T47D (cell line): ENCODE data around the gene ITIH1.

Source experiments
- DNase-seq, 2 experiments: peaks; one replicate each; pipeline versions ENCODE4 v3.0.0 to v3.0.0-alpha.2; 2011 to 2012; ENCODE audit warnings: low read depth in 1 of 2, low spot score in 1 of 2
- JUND ChIP-seq: IDR thresholded peaks from 2 replicates; pipeline ENCODE4 v1.6.1; 2012; ENCODE audit warnings: low read depth
- in situ Hi-C: cut with HindIII; loops from 2 replicates; pipeline ENCODE4 v1.10.0; 2016; ENCODE audit warnings: low sequenced_read_pairs, low pct_unique_long_range_greater_than_20kb

ITIH1 gene

GRCh38 chr3:52779011-52779836 is 1.8 kb downstream of the ITIH1 start:
- DNase-seq, result no peak
- TF ChIP-seq JUND, result no peak
- in situ Hi-C loops, result no loop called here

DNA sequence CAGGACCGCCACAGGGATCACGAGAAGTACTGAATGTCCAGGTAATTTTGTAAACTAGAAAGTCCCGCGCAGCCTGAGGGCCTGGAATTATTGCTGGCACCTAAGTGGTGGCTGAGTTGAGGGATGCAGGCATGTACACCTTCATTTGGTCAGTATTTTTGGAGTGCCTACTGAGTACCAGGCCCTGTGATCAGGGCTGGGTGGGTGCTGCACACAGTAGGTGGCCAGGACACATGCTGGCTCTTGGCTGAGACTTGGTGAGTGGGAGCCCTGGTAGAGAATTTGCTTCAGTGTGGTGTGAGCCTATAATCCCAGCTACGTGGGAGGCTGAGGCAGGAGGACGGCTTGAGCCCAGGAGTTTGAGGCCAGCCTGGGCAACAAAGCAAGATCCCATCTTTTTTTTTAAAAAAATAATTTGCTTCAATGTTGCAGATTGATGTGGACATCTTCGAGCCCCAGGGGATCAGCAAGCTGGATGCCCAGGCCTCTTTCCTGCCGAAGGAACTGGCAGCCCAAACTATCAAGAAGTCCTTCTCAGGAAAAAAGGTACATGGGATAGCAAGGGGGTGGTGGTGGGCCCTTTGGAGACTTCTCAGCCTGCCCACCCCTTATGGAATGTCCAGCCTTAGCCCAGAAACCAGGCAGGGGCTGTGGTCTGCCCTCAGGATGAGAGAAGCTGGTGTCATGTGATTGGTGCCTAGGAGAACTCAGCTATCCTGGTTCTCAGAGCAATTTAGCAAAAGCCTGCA is 2.6 kb downstream of the ITIH1 start:
- no peak for TF ChIP-seq JUND
- DNase-seq, result no peak
- in situ Hi-C loops, result no loop called here

- in situ Hi-C loops, result no loop called here
- TF ChIP-seq JUND, result no peak
- DNase-seq, result peak in 1 of 2 experiments; percentile 38
Measured at GRCh38 chr3:52781741-52782140, 4.3 kb downstream of the ITIH1 start.

- in situ Hi-C loops, result no loop called here
Measured at GRCh38 chr3:52782412-52783210, 5.2 kb downstream of the ITIH1 start.

DNA sequence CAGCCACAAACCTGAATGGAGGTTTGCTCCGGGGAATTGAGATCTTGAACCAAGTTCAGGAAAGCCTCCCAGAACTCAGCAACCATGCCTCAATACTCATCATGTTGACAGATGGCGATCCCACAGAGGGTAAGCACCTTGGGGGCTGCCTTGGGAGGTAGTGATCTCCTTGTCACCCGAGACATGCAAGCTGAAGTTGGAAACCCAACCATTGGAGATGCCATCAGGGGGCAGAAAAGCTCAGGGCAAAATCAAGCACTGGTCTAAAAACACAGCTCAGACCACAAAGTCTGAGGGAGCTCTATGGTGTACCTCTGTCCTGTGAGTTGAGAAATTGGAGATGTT is 5.8 kb downstream of the ITIH1 start:
- DNase-seq, result no peak
- in situ Hi-C loops, result no loop called here
- TF ChIP-seq JUND, result no peak

More at GRCh38 chr3:52782412-52783210, 5.2 kb downstream of the ITIH1 start:
- DNase-seq, result no peak
- TF ChIP-seq JUND, result no peak

- no peak for DNase-seq
- in situ Hi-C loops, result no loop called here
- no peak for TF ChIP-seq JUND
Measured at GRCh38 chr3:52784021-52784621, 6.7 kb downstream of the ITIH1 start.

DNA sequence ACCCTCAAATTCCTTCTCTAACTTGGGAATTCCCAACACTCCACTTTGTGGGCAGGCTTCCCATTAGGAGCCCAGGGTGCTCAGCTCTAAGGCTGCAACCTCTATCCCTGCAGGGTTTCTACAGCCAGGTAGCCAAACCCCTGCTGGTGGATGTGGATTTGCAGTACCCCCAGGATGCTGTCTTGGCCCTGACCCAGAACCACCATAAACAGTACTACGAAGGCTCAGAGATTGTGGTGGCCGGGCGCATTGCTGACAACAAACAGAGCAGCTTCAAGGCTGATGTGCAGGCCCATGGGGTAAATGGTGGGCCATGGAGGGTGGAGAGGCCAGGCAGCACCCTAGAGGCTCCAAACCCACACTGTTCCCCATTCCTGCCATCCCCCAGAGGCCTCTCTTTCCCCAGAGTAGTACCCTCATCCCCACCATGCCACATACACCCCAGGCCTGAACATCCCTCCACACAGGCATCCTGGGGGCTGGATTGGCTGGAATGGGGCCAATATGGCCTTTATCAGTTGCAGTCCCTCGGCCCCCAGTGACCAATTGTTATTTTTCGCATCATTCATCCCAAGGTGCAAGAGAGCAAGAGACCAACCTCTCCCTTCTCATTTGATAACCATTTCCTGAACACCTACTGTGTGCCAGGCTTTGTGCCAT is 7.7 kb downstream of the ITIH1 start:
- in situ Hi-C loops, result no loop called here
- no peak for DNase-seq
- no peak for TF ChIP-seq JUND

DNA sequence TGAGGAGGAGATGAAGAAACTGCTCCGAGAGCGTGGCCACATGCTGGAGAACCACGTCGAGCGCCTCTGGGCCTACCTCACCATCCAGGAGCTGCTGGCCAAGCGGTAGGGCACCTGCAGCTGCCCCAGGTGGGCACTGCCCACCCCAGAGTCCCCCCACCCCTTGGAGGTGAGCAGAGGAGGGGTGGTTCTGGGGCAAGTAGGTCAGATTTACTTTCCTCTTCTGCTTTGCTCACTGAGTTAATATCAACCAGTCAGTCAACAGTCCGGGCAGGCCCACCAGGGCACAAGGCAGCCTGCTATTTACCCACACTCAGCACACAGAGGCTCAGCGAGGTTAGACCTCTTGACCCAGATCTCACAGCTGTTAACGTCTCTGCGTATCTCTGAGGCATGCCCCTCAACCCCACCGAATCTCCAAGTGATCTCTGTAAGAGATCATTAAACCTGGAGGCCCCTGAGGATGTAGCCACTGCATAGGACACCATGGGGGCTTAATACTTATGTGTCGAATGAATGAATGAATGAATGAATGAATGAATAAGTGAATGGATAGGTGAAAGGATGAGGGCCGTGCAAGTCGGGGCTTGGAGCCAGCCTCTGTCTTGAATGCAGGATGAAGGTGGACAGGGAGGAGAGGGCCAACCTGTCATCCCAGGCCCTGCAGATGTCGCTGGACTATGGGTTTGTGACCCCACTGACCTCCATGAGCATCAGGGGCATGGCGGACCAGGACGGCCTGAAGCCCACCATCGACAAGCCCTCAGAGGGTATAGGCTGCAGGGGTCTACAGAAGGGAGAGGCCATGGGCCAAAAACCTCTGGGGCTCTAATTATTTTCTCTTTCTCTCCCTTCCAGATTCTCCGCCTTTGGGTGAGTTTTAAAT is 9.2 kb downstream of the ITIH1 start:
- in situ Hi-C loops, result no loop called here
- no peak for TF ChIP-seq JUND
- DNase-seq, result no peak

DNA sequence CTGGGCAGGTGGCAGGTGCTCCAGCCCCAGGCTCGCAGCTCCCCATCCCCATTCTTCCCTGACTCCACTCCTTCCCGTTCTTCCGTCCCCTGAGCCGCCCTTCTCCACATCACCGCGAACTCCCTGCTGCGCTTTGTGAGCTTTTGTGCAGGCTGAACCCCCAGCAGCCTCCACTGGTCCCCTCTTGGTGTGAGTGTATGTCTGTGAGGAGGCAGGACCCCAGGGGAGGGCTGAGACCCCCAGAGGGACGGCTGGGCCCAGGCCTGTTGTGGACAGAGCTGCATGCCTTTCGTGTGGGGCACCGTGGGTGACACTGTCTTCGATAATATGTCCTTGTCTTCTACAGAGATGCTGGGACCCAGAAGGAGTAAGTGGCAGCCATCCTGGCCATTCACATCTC is 9.8 kb downstream of the ITIH1 start:
- no peak for DNase-seq
- no peak for TF ChIP-seq JUND
- in situ Hi-C loops, result no loop called here

GRCh38 chr3:52787672-52788625 is 10.6 kb downstream of the ITIH1 start:
- TF ChIP-seq JUND, result no peak
- DNase-seq, result no peak
- in situ Hi-C loops, result no loop called here
